ENCODE measurements around the gene CISH.

DNA sequence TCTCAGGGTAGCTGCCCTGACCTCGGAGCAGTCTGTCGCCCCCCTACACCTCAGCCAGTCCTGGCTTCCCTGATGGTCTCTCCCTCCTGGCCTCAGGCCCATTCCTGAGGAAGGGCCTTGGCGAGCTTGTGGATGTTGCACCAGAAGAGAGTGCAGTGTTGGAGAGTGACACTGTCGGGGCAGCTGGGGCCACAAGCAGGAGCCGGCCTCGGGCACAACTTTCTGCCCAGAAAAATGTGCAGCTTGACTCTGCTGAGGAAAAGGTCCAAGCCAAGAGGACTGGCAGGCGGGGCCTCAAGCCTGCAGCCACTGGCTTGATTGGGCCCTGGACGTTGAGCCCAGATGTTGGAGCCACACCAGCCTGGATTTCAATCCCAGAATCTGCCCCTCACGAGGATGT lies 29.5 kb downstream of the CISH start:
- TF ChIP-seq, protein P1, sequence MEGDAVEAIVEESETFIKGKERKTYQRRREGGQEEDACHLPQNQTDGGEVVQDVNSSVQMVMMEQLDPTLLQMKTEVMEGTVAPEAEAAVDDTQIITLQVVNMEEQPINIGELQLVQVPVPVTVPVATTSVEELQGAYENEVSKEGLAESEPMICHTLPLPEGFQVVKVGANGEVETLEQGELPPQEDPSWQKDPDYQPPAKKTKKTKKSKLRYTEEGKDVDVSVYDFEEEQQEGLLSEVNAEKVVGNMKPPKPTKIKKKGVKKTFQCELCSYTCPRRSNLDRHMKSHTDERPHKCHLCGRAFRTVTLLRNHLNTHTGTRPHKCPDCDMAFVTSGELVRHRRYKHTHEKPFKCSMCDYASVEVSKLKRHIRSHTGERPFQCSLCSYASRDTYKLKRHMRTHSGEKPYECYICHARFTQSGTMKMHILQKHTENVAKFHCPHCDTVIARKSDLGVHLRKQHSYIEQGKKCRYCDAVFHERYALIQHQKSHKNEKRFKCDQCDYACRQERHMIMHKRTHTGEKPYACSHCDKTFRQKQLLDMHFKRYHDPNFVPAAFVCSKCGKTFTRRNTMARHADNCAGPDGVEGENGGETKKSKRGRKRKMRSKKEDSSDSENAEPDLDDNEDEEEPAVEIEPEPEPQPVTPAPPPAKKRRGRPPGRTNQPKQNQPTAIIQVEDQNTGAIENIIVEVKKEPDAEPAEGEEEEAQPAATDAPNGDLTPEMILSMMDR (IDR thresholded peaks at IDR 0.05 in 4 of 5, conservative IDR thresholded peaks at IDR 0.05 in 1 of 5): no peak
- TF ChIP-seq POLR2A (IDR thresholded peaks at IDR 0.05): no peak
